Pancreas (tissue), 10 donors: ENCODE results near the gene GTPBP3. TPM values are rescaled to one million over a fixed set of nuclear protein-coding genes. Genes with fewer than 3 reads are reported as not detected.

Experiments used
- ATAC-seq, 4 donors: fragments of 200-7000 bp; cut with Tn5 transposase; one replicate each; pipeline versions ENCODE4 v1.8.0 to v1.9.1; 2020; ENCODE audit warnings: mild to moderate bottlenecking in 4 of 4, moderate library complexity in 4 of 4
- DNase-seq, 6 donors: peaks; one replicate each; pipeline ENCODE4 v3.0.0-alpha.2; 2020
- FAIRE-seq: peaks from 2 replicates; lab custom pipeline; 2012; peaks lifted over from hg19 to GRCh38; lab: Jason Lieb, UNC
- H3K27ac ChIP-seq, 4 donors: fragments of 200-600 bp; sonication (generic); 1 replicate in 3 of 4; 2 replicates in 1 of 4; pipeline versions ENCODE4 v1.5.0 to v1.8.0; 2020
- H3K27me3 ChIP-seq, 4 donors: fragments of 200-600 bp; one replicate each; pipeline ENCODE4 v1.8.0; 2021
- H3K36me3 ChIP-seq, 3 donors: fragments of 200-600 bp; sonication (generic) in 1 of 3; one replicate each; pipeline versions ENCODE4 v1.5.0 to v1.8.0; 2020 to 2021
- H3K4me1 ChIP-seq, 3 donors: fragments of 200-600 bp; one replicate each; pipeline ENCODE4 v1.8.0; 2021
- H3K4me3 ChIP-seq, 4 donors: fragments of 200-600 bp; sonication (generic) in 2 of 4; one replicate each; pipeline versions ENCODE4 v1.5.0 to v1.8.0; 2020 to 2021
- H3K9me3 ChIP-seq, 4 donors: fragments of 200-600 bp; one replicate each; pipeline ENCODE4 v1.8.0; 2021
- CTCF ChIP-seq, 4 donors: fragments of 200-600 bp; sonication (generic) in 3 of 4; IDR thresholded peaks; one replicate each; pipeline versions ENCODE4 v1.5.0 to v1.8.0; 2021; ENCODE audit warnings: antibody characterized with exemption in 4 of 4
- WGBS, 2 donors: extraction: QIAGEN DNeasy Blood & Tissue Kit; methylation state at CpG; one replicate each; pipeline ENCODE4 v1.1.7; 2013; 5-methylcytosine and 5-hydroxymethylcytosine counted together
- intact Hi-C, 3 donors: fragments of 100-400 bp; cut with DNase I; formaldehyde crosslinking; loops; one replicate each; pipeline versions ENCODE4 v1.11.1 to v1.14.2; 2022
- polyA plus RNA-seq, 2 donors: library from polyadenylated mRNA; stranded (reverse); fragments of 200-250 nt; gene quantifications; one replicate each; pipeline ENCODE4 v1.2.3, GENCODE V29; 2013
- total RNA-seq, 6 donors: library from RNA; stranded (reverse); fragmentation: NEBNext Ultra II Directional in 4 of 6; extraction: Animal tissue kit (Norgen Biotek cat#: 25700) in 4 of 6; gene quantifications; one replicate each; pipeline versions ENCODE4 v1.2.1 to v1.2.4, GENCODE V29; 2021 to 2023
- donor health status: healthy with polysubstance abuse.
- donor health status: DM: no; HTN: no; CAD: no; lungs with moderate emphysema.
- donor health status: DM: no; HTN: no; CAD: no.
- donor health status: control.
- donor health status: control.
- donor health status: Bipolar disorder and iron deficiency.
- donor health status: DM: yes; HTN: yes; CAD: no.
- donor health status: DM: no; HTN: no; CAD: no.
- donor health status: DM: no; HTN: no; CAD: no.
- donor health status: DM: yes; HTN: yes; CAD: no.

GTPBP3 gene
- total and polyA plus RNA-seq, 8 donors, result 9.1 to 28.2 (median 12.7) TPM

- H3K9me3 ChIP-seq, result no peaks in the 10 kb centered on the region
- H3K4me1 ChIP-seq, result peaks cover 0 to 7% (median 6%) of the 10 kb centered on the region in 3 donors
- 1 to 3% methylated on average over 48 to 50 of the region's 50 CpGs for WGBS, 2 donors
- H3K27ac ChIP-seq, result no peak overlapping the region
- TF ChIP-seq CTCF (IDR thresholded peaks at IDR 0.05), result peak; percentile 21 to 50 (median 46)
- H3K27me3 ChIP-seq, result peaks cover 0 to 4% (median 0%) of the 10 kb centered on the region in 4 donors
- peak; percentile 92 to 99 (median 98) for ATAC-seq
- H3K4me3 ChIP-seq, result peak overlapping the region in 2 of 4 donors; percentile 17 to 40
- no peak for FAIRE-seq
- intact Hi-C loops, result no loop called here
- DNase-seq, result peak; percentile 75 to 90 (median 84)
- no peaks in the 10 kb centered on the region for H3K36me3 ChIP-seq
Observed at GRCh38 chr19:17390665-17391370, 53.5 kb downstream of the GTPBP3 start.

- WGBS, 2 donors, result 13 to 16% methylated on average over 26 of the region's 26 CpGs
- TF ChIP-seq CTCF (IDR thresholded peaks at IDR 0.05), result no peak
- peak in 1 of 4 donors; percentile 5 for ATAC-seq
- intact Hi-C loops, result no loop called here
- Histone ChIP-seq H3K27ac (no peak overlapping the region), H3K36me3 (no peaks in the 10 kb centered on the region), H3K9me3 (no peaks in the 10 kb centered on the region), H3K4me3 (peak overlapping the region in 2 of 4 donors; percentile 17 to 40), H3K27me3 (peaks cover 0 to 4% (median 0%) of the 10 kb centered on the region in 4 donors), H3K4me1 (peaks cover 0 to 7% (median 6%) of the 10 kb centered on the region in 3 donors)
- no peak for DNase-seq
- no peak for FAIRE-seq
Observed at GRCh38 chr19:17391371-17392151, 54.2 kb downstream of the GTPBP3 start.

Other genes with a start within 250 kb of the GTPBP3 start
- gene USE1, start 122.2 kb upstream of the GTPBP3 start, total RNA-seq, result 10 to 100 TPM; 12.8 to 22.4 (median 16.4) TPM
- 10 to 100 TPM; 43.3 to 46.6 TPM for gene USE1, start 122.2 kb upstream of the GTPBP3 start, polyA plus RNA-seq
- gene OCEL1, start 111.3 kb upstream of the GTPBP3 start, total RNA-seq, result 10 to 100 TPM; 13.4 to 19.6 (median 16.9) TPM
- gene OCEL1, start 111.3 kb upstream of the GTPBP3 start, polyA plus RNA-seq, result 10 to 100 TPM; 20.9 to 28.4 TPM
- 10 to 100 TPM; 32.5 to 51.2 (median 39.7) TPM for gene NR2F6, start 91.6 kb upstream of the GTPBP3 start, total RNA-seq
- gene NR2F6, start 91.6 kb upstream of the GTPBP3 start, polyA plus RNA-seq, result 10 to 100 TPM; 21.3 to 23.5 TPM
- gene USHBP1, start 72.8 kb upstream of the GTPBP3 start, total RNA-seq, result 1 to 10 TPM; 1.2 to 2.9 (median 1.8) TPM
- gene USHBP1, start 72.8 kb upstream of the GTPBP3 start, polyA plus RNA-seq, result 10 to 100 TPM in 1 of 2 donors, 1 to 10 TPM in 1; 9.3 to 11.1 TPM
- 10 to 100 TPM; 25.5 to 46.8 (median 31.8) TPM for gene BABAM1, start 70.1 kb upstream of the GTPBP3 start, total RNA-seq
- gene BABAM1, start 70.1 kb upstream of the GTPBP3 start, polyA plus RNA-seq, result 10 to 100 TPM; 64.1 to 71.1 TPM
- gene ANKLE1, start 55.7 kb upstream of the GTPBP3 start, total RNA-seq, result under 1 TPM in 5 of 6 donors, not detected in 1; 0.04 to 0.59 (median 0.12) TPM
- gene ANKLE1, start 55.7 kb upstream of the GTPBP3 start, polyA plus RNA-seq, result under 1 TPM; 0.23 to 0.35 TPM
- 1 to 10 TPM; 5.2 to 8.6 (median 6.0) TPM for gene ABHD8, start 34.1 kb upstream of the GTPBP3 start, total RNA-seq
- gene ABHD8, start 34.1 kb upstream of the GTPBP3 start, polyA plus RNA-seq, result 1 to 10 TPM; 8.5 TPM
- 10 to 100 TPM; 32.4 to 41.9 (median 37.1) TPM for gene MRPL34, start 31.7 kb upstream of the GTPBP3 start, total RNA-seq
- gene MRPL34, start 31.7 kb upstream of the GTPBP3 start, polyA plus RNA-seq, result 10 to 100 TPM; 42.9 to 78.1 TPM
- 10 to 100 TPM in 3 of 6 donors, 1 to 10 TPM in 3; 6.1 to 12.4 (median 9.3) TPM for gene DDA1, start 28.0 kb upstream of the GTPBP3 start, total RNA-seq
- gene DDA1, start 28.0 kb upstream of the GTPBP3 start, polyA plus RNA-seq, result 10 to 100 TPM; 21.4 to 25.4 TPM
- 10 to 100 TPM in 1 of 6 donors, 1 to 10 TPM in 5; 4.9 to 10.2 (median 5.4) TPM for gene ANO8, start 2.7 kb upstream of the GTPBP3 start, total RNA-seq
- 10 to 100 TPM in 1 of 2 donors, 1 to 10 TPM in 1; 7.1 to 19.0 TPM for gene ANO8, start 2.7 kb upstream of the GTPBP3 start, polyA plus RNA-seq
- 10 to 100 TPM; 32.0 to 86.5 (median 58.4) TPM for gene PLVAP, start 39.8 kb downstream of the GTPBP3 start, total RNA-seq
- gene PLVAP, start 39.8 kb downstream of the GTPBP3 start, polyA plus RNA-seq, result 10 to 100 TPM; 70.5 to 87.6 TPM
- under 1 TPM in 2 of 6 donors, not detected in 4; 0.23 to 0.56 TPM for gene CCDC194, start 56.6 kb downstream of the GTPBP3 start, total RNA-seq
- gene CCDC194, start 56.6 kb downstream of the GTPBP3 start, polyA plus RNA-seq, result not detected
- 10 to 100 TPM in 4 of 6 donors, 1 to 10 TPM in 2; 3.9 to 34.6 (median 15.4) TPM for gene BST2, start 68.1 kb downstream of the GTPBP3 start, total RNA-seq
- gene BST2, start 68.1 kb downstream of the GTPBP3 start, polyA plus RNA-seq, result 10 to 100 TPM; 15.7 to 17.3 TPM
- gene MVB12A, start 82.5 kb downstream of the GTPBP3 start, total RNA-seq, result 10 to 100 TPM; 20.6 to 27.3 (median 23.5) TPM
- gene MVB12A, start 82.5 kb downstream of the GTPBP3 start, polyA plus RNA-seq, result 10 to 100 TPM; 43.7 to 58.7 TPM
- gene TMEM221, start 111.1 kb downstream of the GTPBP3 start, total RNA-seq, result under 1 TPM; 0.13 to 1.00 (median 0.46) TPM
- gene TMEM221, start 111.1 kb downstream of the GTPBP3 start, polyA plus RNA-seq, result under 1 TPM; 0.16 to 0.42 TPM
- not detected for gene NXNL1, start 123.4 kb downstream of the GTPBP3 start, total RNA-seq
- gene NXNL1, start 123.4 kb downstream of the GTPBP3 start, polyA plus RNA-seq, result under 1 TPM in 1 of 2 donors, not detected in 1; 0.19 TPM
- gene SLC27A1, start 133.0 kb downstream of the GTPBP3 start, total RNA-seq, result 10 to 100 TPM in 3 of 6 donors, 1 to 10 TPM in 3; 9.4 to 18.1 (median 10.2) TPM
- 10 to 100 TPM; 31.4 to 37.1 TPM for gene SLC27A1, start 133.0 kb downstream of the GTPBP3 start, polyA plus RNA-seq
- 10 to 100 TPM; 28.8 to 53.8 (median 46.6) TPM for gene PGLS, start 174.1 kb downstream of the GTPBP3 start, total RNA-seq
- 10 to 100 TPM; 53.6 to 65.8 TPM for gene PGLS, start 174.1 kb downstream of the GTPBP3 start, polyA plus RNA-seq
- gene COLGALT1, start 218.1 kb downstream of the GTPBP3 start, total RNA-seq, result 10 to 100 TPM; 13.5 to 50.6 (median 19.5) TPM
- gene COLGALT1, start 218.1 kb downstream of the GTPBP3 start, polyA plus RNA-seq, result 10 to 100 TPM; 27.6 to 34.4 TPM